OCI-LY1 (cell line): ENCODE measurements around the gene BROX.

ENCODE experiments used
- H2AFZ ChIP-seq: fragments of 200-600 bp; sonication (generic), shearing (Covaris generic); 2 replicates; pipeline ENCODE4 v1.6.0; 2014; ENCODE audit warnings: antibody characterized with exemption, mild to moderate bottlenecking, low read length
- H3F3A ChIP-seq: fragments of 200-600 bp; sonication (generic), shearing (Covaris generic); 2 replicates; pipeline ENCODE4 v1.6.0; 2014; ENCODE audit warnings: mild to moderate bottlenecking, antibody characterized with exemption, low read length, moderate library complexity; ENCODE audit not compliant: insufficient read depth
- H3K27ac ChIP-seq: fragments of 200-600 bp; sonication (generic); 2 replicates; pipeline ENCODE4 v1.5.1; 2014; ENCODE audit warnings: low read length, mixed run types, mild to moderate bottlenecking, low read depth; ENCODE audit not compliant: poor library complexity, severe bottlenecking
- H3K27me3 ChIP-seq: fragments of 200-600 bp; sonication (generic); 2 replicates; pipeline ENCODE4 v1.6.0; 2014; ENCODE audit warnings: antibody characterized with exemption, mild to moderate bottlenecking, low read length, moderate library complexity; ENCODE audit not compliant: insufficient read depth
- H3K36me3 ChIP-seq: fragments of 200-600 bp; sonication (generic); 2 replicates; pipeline ENCODE4 v1.6.1; 2014; ENCODE audit warnings: mild to moderate bottlenecking, antibody characterized with exemption, low read length, moderate library complexity, mixed read lengths; ENCODE audit not compliant: insufficient read depth
- H3K4me1 ChIP-seq: fragments of 200-600 bp; sonication (generic); 2 replicates; pipeline ENCODE4 v1.5.1; 2014; ENCODE audit warnings: mild to moderate bottlenecking, low read length, moderate library complexity; ENCODE audit not compliant: insufficient read depth, severe bottlenecking
- H3K4me2 ChIP-seq: fragments of 200-600 bp; sonication (generic), shearing (Covaris generic); 2 replicates; pipeline ENCODE4 v1.6.1; 2014; ENCODE audit warnings: low read length
- H3K4me3 ChIP-seq: fragments of 200-600 bp; sonication (generic); 2 replicates; pipeline ENCODE4 v1.5.1; 2014; ENCODE audit warnings: low read length, low read depth, mild to moderate bottlenecking, mixed read lengths; ENCODE audit not compliant: poor library complexity, severe bottlenecking
- H3K79me2 ChIP-seq: fragments of 200-600 bp; shearing (Covaris generic); 2 replicates; pipeline ENCODE4 v1.6.1; 2016; ENCODE audit warnings: mixed run types, low read length, mixed read lengths; ENCODE audit not compliant: insufficient read depth
- H3K9ac ChIP-seq: fragments of 200-600 bp; sonication (generic), shearing (Covaris generic); 2 replicates; pipeline ENCODE4 v1.6.1; 2014; ENCODE audit warnings: mild to moderate bottlenecking, low read length, mixed read lengths
- H3K9me2 ChIP-seq: fragments of 200-600 bp; sonication (generic), shearing (Covaris generic); 2 replicates; pipeline ENCODE4 v1.6.1; 2014; ENCODE audit warnings: low read depth, mild to moderate bottlenecking, low read length, mixed read lengths
- H3K9me3 ChIP-seq: fragments of 200-600 bp; shearing (Covaris generic); 2 replicates; pipeline ENCODE4 v1.6.1; 2014; ENCODE audit warnings: low read length, mixed read lengths
- H4K20me1 ChIP-seq: fragments of 200-600 bp; sonication (generic), shearing (Covaris generic); 2 replicates; pipeline ENCODE4 v1.6.0; 2016; ENCODE audit warnings: mild to moderate bottlenecking, low read length; ENCODE audit not compliant: insufficient read depth
- CTCF ChIP-seq: fragments of 200-600 bp; sonication (generic), shearing (Covaris generic); IDR thresholded peaks from 2 replicates; pipeline ENCODE4 v1.5.1; 2017; ENCODE audit warnings: mild to moderate bottlenecking, antibody characterized with exemption, low read length, moderate library complexity, mixed read lengths
- EZH2 ChIP-seq: fragments of 200-600 bp; sonication (generic), shearing (Covaris generic); IDR thresholded peaks from 2 replicates; pipeline ENCODE4 v1.8.0; 2017; ENCODE audit warnings: borderline replicate concordance, mixed run types, mild to moderate bottlenecking, antibody characterized with exemption, low read length, moderate library complexity, mixed read lengths

The BROX gene

DNA sequence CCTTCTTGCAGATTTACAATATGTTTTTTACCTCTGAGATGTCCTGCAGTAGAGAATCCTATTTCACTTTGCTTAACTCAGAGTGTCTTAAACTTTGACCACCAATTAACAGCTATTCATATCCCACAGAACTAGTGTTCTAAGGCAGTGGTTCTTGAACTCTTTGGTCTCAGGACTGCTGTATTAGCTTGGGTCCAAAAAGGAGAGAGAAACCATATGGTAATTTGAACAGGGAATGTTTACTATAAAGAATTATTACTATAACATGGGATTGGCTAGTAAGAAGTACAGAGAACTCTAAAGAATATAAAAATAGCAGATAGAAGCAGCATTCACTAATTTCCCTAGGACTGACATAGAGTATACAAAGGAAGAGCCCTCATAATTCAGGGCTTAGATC is 56.2 kb downstream of the BROX start:
- Histone ChIP-seq H3K9ac (no peak overlapping the region), H3K4me1 (peaks cover 15% of the 10 kb centered on the region), H4K20me1 (no peaks in the 10 kb centered on the region), H3K27ac (no peak overlapping the region), H3K79me2 (no peaks in the 10 kb centered on the region), H2AFZ (no peak overlapping the region), H3K27me3 (no peaks in the 10 kb centered on the region), H3K4me2 (no peak overlapping the region), H3K36me3 (no peaks in the 10 kb centered on the region), H3K9me2 (no peaks in the 10 kb centered on the region), H3K4me3 (no peak overlapping the region), H3F3A (no peaks in the 10 kb centered on the region; the same call in 1 of the 2 replicates), H3K9me3 (peaks cover 15% of the 10 kb centered on the region)
- TF ChIP-seq CTCF = no peak
- TF ChIP-seq EZH2 = no peak

- Histone ChIP-seq H3K9ac (no peak overlapping the region), H3K4me3 (no peak overlapping the region), H3F3A (no peaks in the 10 kb centered on the region; the same call in 1 of the 2 replicates), H3K27me3 (no peaks in the 10 kb centered on the region), H3K9me2 (no peaks in the 10 kb centered on the region), H3K4me2 (no peak overlapping the region), H3K79me2 (no peaks in the 10 kb centered on the region), H3K9me3 (peaks cover 15% of the 10 kb centered on the region), H3K36me3 (no peaks in the 10 kb centered on the region), H2AFZ (no peak overlapping the region), H4K20me1 (no peaks in the 10 kb centered on the region), H3K27ac (no peak overlapping the region), H3K4me1 (peaks cover 17% of the 10 kb centered on the region)
- TF ChIP-seq CTCF (no peak; the same call in 1 of the 2 replicates), EZH2 (no peak)
Observed at GRCh38 chr1:222769181-222769580, 56.8 kb downstream of the BROX start.

- Histone ChIP-seq H3K4me2 (no peak overlapping the region), H4K20me1 (no peaks in the 10 kb centered on the region), H3K36me3 (no peaks in the 10 kb centered on the region), H3K4me1 (peaks cover 17% of the 10 kb centered on the region), H3K27me3 (no peaks in the 10 kb centered on the region), H3K9ac (no peak overlapping the region), H3K4me3 (no peak overlapping the region), H2AFZ (no peak overlapping the region), H3K79me2 (no peaks in the 10 kb centered on the region), H3K27ac (no peak overlapping the region), H3K9me3 (peaks cover 15% of the 10 kb centered on the region), H3F3A (no peaks in the 10 kb centered on the region; the same call in 1 of the 2 replicates), H3K9me2 (no peaks in the 10 kb centered on the region)
- TF ChIP-seq EZH2 (no peak), CTCF (no peak)
Observed at GRCh38 chr1:222769971-222770620, 57.7 kb downstream of the BROX start.
